Endothelial cell of umbilical vein (primary cell): ENCODE results near the gene RYR3. TPM values are rescaled to one million over a fixed set of nuclear protein-coding genes. Genes with fewer than 3 reads are reported as not detected.

ENCODE experiments used
- BruUV-seq: library from RNA; stranded (reverse); fragments of 400-500 nt; replicated peaks from 2 replicates; lab custom pipeline; 2021; lab: Mats Ljungman, UMichigan
- CTCF ChIA-PET: fragments of 300-600, 350-600 bp; sonication (Branson Sonifier 250); formaldehyde crosslinking; loops from one replicate; lab custom pipeline; 2021; ENCODE audit warnings: antibody characterized with exemption, inconsistent platforms; lab: Charles Lee
- POLR2A ChIA-PET: fragments of 300-600, 350-600 bp; sonication (Branson Sonifier 250); formaldehyde crosslinking; loops from one replicate; lab custom pipeline; 2021; ENCODE audit warnings: antibody characterized with exemption, inconsistent platforms; lab: Charles Lee
- DNase-seq: peaks from one replicate; pipeline ENCODE4 v3.0.0-alpha.2; 2011; ENCODE audit warnings: low read depth, low spot score
- FAIRE-seq: peaks from 2 replicates; lab custom pipeline; 2011; peaks lifted over from hg19 to GRCh38; lab: Jason Lieb, UNC
- H2AFZ ChIP-seq: 2 replicates; pipeline ENCODE4 v1.6.0; 2012; ENCODE audit warnings: low read depth, low read length, control low read depth, inconsistent platforms
- H3K27ac ChIP-seq: 2 replicates; pipeline ENCODE4 v1.5.1; 2011; ENCODE audit warnings: low read depth, mild to moderate bottlenecking, control low read depth, low read length, moderate library complexity; ENCODE audit not compliant: insufficient read depth
- H3K27me3 ChIP-seq, 2 experiments: 2 replicates each; pipeline versions ENCODE4 v1.6.0 to v1.6.1; 2011; ENCODE audit warnings: low read length in 2 of 2, mixed read lengths in 1 of 2; ENCODE audit not compliant: control insufficient read depth in 2 of 2, insufficient read depth in 2 of 2
- H3K36me3 ChIP-seq, 2 experiments: 2 replicates in 1 of 2; 3 replicates in 1 of 2; pipeline ENCODE4 v1.5.1; 2011; ENCODE audit warnings: low read length in 2 of 2, mild to moderate bottlenecking in 1 of 2, moderate library complexity in 1 of 2; ENCODE audit not compliant: control insufficient read depth in 2 of 2, insufficient read depth in 2 of 2; ENCODE audit errors: extremely low read depth in 1 of 2
- H3K4me1 ChIP-seq: 3 replicates; pipeline ENCODE4 v1.5.1; 2011; ENCODE audit warnings: mild to moderate bottlenecking, low read length; ENCODE audit not compliant: control insufficient read depth, insufficient read depth; ENCODE audit errors: extremely low read depth
- H3K4me2 ChIP-seq: 2 replicates; pipeline ENCODE4 v1.6.1; 2011; ENCODE audit warnings: low read length, control low read depth, mixed read lengths; ENCODE audit not compliant: insufficient read depth
- H3K4me3 ChIP-seq, 3 experiments: fragments of 200-600 bp in 1 of 3; sonication (generic), shearing (Covaris generic) in 1 of 3; replicated peaks in 1 of 3; 2 replicates each; pipeline ENCODE4 v1.5.1; 2011 to 2016; ENCODE audit warnings: control low read depth in 3 of 3, low read length in 3 of 3, mild to moderate bottlenecking in 2 of 3, inconsistent platforms in 1 of 3, low read depth in 1 of 3, moderate library complexity in 1 of 3; ENCODE audit not compliant: insufficient read depth in 1 of 3
- H3K79me2 ChIP-seq: 2 replicates; pipeline ENCODE4 v1.6.0; 2012; ENCODE audit warnings: low read length, inconsistent platforms; ENCODE audit not compliant: control insufficient read depth, insufficient read depth
- H3K9ac ChIP-seq: replicated peaks from 2 replicates; pipeline ENCODE3; 2011; ENCODE audit warnings: low read length, control low read depth; ENCODE audit not compliant: insufficient read depth; ENCODE audit errors: extremely low read depth
- H3K9me1 ChIP-seq: replicated peaks from 3 replicates; pipeline ENCODE4 v1.6.0; 2011; ENCODE audit warnings: mild to moderate bottlenecking, low read length; ENCODE audit not compliant: control insufficient read depth, insufficient read depth; ENCODE audit errors: extremely low read depth
- H3K9me3 ChIP-seq: replicated peaks from 2 replicates; pipeline ENCODE4 v1.5.1; 2012; ENCODE audit warnings: low read length, inconsistent platforms; ENCODE audit not compliant: control insufficient read depth, insufficient read depth
- H4K20me1 ChIP-seq: replicated peaks from 2 replicates; pipeline ENCODE3; 2011; ENCODE audit warnings: mild to moderate bottlenecking, low read length; ENCODE audit not compliant: control insufficient read depth, insufficient read depth; ENCODE audit errors: extremely low read depth
- EZH2 ChIP-seq: IDR thresholded peaks from 2 replicates; pipeline ENCODE4 v1.6.1; 2012; ENCODE audit warnings: borderline replicate concordance, low read depth, mild to moderate bottlenecking, moderate library complexity, low read length, inconsistent platforms; ENCODE audit not compliant: severe bottlenecking
- FOS ChIP-seq: IDR thresholded peaks from 2 replicates; pipeline ENCODE4 v1.6.1; 2011; ENCODE audit warnings: mild to moderate bottlenecking, low read length, moderate library complexity, borderline replicate concordance; ENCODE audit not compliant: insufficient read depth
- GATA2 ChIP-seq: IDR thresholded peaks from 2 replicates; pipeline ENCODE4 v1.7.0; 2011; ENCODE audit warnings: low read depth, mild to moderate bottlenecking, moderate library complexity, mixed read lengths, low read length; ENCODE audit not compliant: insufficient read length, insufficient read depth
- JUN ChIP-seq: IDR thresholded peaks from 2 replicates; pipeline ENCODE4 v1.6.1; 2011; ENCODE audit warnings: borderline replicate concordance, low read depth; ENCODE audit not compliant: insufficient read length, insufficient read depth
- MYC ChIP-seq: IDR thresholded peaks from one replicate; pipeline ENCODE4 v1.6.1; 2011; ENCODE audit warnings: mild to moderate bottlenecking, low read depth, low read length
- POLR2A ChIP-seq: IDR thresholded peaks from 2 replicates; pipeline ENCODE4 v1.6.1; 2012; ENCODE audit warnings: low read depth, mild to moderate bottlenecking, control low read depth, low read length
- POLR2AphosphoS5 ChIP-seq: IDR thresholded peaks from 2 replicates; pipeline ENCODE4 v1.6.1; 2012; ENCODE audit warnings: low read depth, mild to moderate bottlenecking, control low read depth, low read length, moderate library complexity; ENCODE audit not compliant: insufficient read depth
- dilution Hi-C: fragments of 300-500 bp; cut with MboI; formaldehyde crosslinking; loops from one replicate; pipeline ENCODE4 v1.15.0; 2019; ENCODE audit warnings: low sequenced_read_pairs; ENCODE audit not compliant: extremely low pct_ligation_motif_present
- intact Hi-C: fragments of 100-400 bp; cut with micrococcal nuclease; formaldehyde crosslinking; loops from one replicate; pipeline ENCODE4 v1.10.0; 2022
- polyA plus RNA-seq, 4 experiments: library from polyadenylated mRNA; depleted of rRNA in 3 of 4; stranded (reverse) in 3 of 4; unstranded in 1 of 4; fragments of >200 nt; gene quantifications; 2 replicates each; pipeline versions ENCODE4 v1.2.1 to v1.2.3, GENCODE V29; 2011 to 2012; ENCODE audit warnings: missing spikeins in 1 of 4
- total RNA-seq: library from RNA; stranded (reverse); gene quantifications from 2 replicates; pipeline ENCODE4 v1.2.3, GENCODE V29; 2021
- TF ChIP-seq, protein P1 (sequence below): IDR thresholded peaks from 2 replicates; pipeline ENCODE4 v1.6.1; 2011; ENCODE audit not compliant: insufficient read depth, insufficient read length
- TF ChIP-seq, protein P2 (sequence below), 2 donors: IDR thresholded peaks; 1 replicate in 1 of 2; 2 replicates in 1 of 2; pipeline ENCODE4 v1.5.1; 2011; ENCODE audit warnings: low read length in 2 of 2, mild to moderate bottlenecking in 2 of 2, moderate library complexity in 2 of 2, control low read depth in 1 of 2, inconsistent platforms in 1 of 2, low read depth in 1 of 2; ENCODE audit not compliant: insufficient read depth in 1 of 2; ENCODE audit errors: extremely low read depth in 1 of 2

RYR3 gene
- total and polyA plus RNA-seq, 2 donors (not counting 3 experiments of a cell fraction or from before 2014, with no cell fraction given) = not detected

GRCh38 chr15:33533197-33533596 is 222.4 kb downstream of the RYR3 start:
- FAIRE-seq (no peak), DNase-seq (no peak)
- ChIA-PET POLR2A (no interaction called here), CTCF (interaction anchor here (1.1 kb wide), 1 partner anchor 241 kb away, joined by 3 read pairs; no protein-coding TSS in a partner anchor)
- H3K9ac ChIP-seq = no peak overlapping the region
- no TSS peak for BruUV-seq
- H3K27me3 ChIP-seq = peaks cover 0 to 3% of the 10 kb centered on the region in 2 experiments
- H3K9me3 ChIP-seq = no peaks in the 10 kb centered on the region
- no peaks in the 10 kb centered on the region for H3K4me1 ChIP-seq
- no peak for TF ChIP-seq MYC
- TF ChIP-seq FOS = no peak
- TF ChIP-seq EZH2 = no peak
- TF ChIP-seq GATA2 = no peak
- TF ChIP-seq, protein P1, sequence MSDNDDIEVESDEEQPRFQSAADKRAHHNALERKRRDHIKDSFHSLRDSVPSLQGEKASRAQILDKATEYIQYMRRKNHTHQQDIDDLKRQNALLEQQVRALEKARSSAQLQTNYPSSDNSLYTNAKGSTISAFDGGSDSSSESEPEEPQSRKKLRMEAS = no peak
- TF ChIP-seq, protein P2, sequence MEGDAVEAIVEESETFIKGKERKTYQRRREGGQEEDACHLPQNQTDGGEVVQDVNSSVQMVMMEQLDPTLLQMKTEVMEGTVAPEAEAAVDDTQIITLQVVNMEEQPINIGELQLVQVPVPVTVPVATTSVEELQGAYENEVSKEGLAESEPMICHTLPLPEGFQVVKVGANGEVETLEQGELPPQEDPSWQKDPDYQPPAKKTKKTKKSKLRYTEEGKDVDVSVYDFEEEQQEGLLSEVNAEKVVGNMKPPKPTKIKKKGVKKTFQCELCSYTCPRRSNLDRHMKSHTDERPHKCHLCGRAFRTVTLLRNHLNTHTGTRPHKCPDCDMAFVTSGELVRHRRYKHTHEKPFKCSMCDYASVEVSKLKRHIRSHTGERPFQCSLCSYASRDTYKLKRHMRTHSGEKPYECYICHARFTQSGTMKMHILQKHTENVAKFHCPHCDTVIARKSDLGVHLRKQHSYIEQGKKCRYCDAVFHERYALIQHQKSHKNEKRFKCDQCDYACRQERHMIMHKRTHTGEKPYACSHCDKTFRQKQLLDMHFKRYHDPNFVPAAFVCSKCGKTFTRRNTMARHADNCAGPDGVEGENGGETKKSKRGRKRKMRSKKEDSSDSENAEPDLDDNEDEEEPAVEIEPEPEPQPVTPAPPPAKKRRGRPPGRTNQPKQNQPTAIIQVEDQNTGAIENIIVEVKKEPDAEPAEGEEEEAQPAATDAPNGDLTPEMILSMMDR (IDR thresholded peaks at IDR 0.05; ENCODE audit: extremely low read depth in 1 of 2, insufficient read depth in 1 of 2, low read depth in 1 of 2, low read length in 2 of 2) = no peak
- no peak for TF ChIP-seq POLR2A
- no peak for TF ChIP-seq JUN
- no peak for TF ChIP-seq POLR2AphosphoS5
- no peak overlapping the region for H3K27ac ChIP-seq
- no peak overlapping the region for H3K4me2 ChIP-seq
- no peak overlapping the region for H2AFZ ChIP-seq
- intact Hi-C loops = no loop called here
- no peak overlapping the region for H3K4me3 ChIP-seq
- no peaks in the 10 kb centered on the region for H3K79me2 ChIP-seq
- no peaks in the 10 kb centered on the region for H3K36me3 ChIP-seq
- no peaks in the 10 kb centered on the region for H3K9me1 ChIP-seq
- dilution Hi-C loops = no loop called here
- H4K20me1 ChIP-seq = no peaks in the 10 kb centered on the region
